ENCODE data around the gene KIF5C.

DNA sequence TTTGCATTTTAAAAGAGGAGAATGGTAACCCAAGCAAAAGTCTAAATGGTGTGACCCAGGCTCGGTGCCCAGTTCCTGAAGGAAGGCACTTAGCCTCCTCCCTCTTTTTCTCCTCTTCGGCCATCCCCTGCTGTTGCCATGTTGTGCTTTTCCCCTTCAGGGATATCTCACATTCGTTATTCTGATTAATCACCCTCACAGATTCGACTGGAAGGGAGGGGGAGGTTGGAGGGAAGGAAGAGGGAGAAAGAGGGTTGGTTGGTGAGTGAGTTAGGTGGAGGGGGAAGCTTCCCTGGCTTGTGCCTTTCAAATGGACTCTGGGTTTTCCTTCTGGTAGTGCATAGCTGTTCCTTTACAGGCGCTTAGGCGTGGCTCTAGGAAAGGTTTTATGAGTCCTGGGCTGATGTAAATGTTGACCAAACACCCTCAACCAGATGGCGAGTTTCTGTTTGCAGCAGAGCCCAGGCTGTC is 124.5 kb downstream of the KIF5C start:
- TF ChIP-seq, protein P1, sequence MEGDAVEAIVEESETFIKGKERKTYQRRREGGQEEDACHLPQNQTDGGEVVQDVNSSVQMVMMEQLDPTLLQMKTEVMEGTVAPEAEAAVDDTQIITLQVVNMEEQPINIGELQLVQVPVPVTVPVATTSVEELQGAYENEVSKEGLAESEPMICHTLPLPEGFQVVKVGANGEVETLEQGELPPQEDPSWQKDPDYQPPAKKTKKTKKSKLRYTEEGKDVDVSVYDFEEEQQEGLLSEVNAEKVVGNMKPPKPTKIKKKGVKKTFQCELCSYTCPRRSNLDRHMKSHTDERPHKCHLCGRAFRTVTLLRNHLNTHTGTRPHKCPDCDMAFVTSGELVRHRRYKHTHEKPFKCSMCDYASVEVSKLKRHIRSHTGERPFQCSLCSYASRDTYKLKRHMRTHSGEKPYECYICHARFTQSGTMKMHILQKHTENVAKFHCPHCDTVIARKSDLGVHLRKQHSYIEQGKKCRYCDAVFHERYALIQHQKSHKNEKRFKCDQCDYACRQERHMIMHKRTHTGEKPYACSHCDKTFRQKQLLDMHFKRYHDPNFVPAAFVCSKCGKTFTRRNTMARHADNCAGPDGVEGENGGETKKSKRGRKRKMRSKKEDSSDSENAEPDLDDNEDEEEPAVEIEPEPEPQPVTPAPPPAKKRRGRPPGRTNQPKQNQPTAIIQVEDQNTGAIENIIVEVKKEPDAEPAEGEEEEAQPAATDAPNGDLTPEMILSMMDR (IDR thresholded peaks at IDR 0.05; ENCODE audit: borderline replicate concordance, extremely low read depth, low read length, poor library complexity, severe bottlenecking): no peak
- no peak for TF ChIP-seq EZH2 (IDR thresholded peaks at IDR 0.05; ENCODE audit: borderline replicate concordance, low read depth, low read length, severe bottlenecking)
